H4 (cell line): ENCODE results near the gene SUPT7L. TPM values are rescaled to one million over a fixed set of nuclear protein-coding genes. Genes with fewer than 3 reads are reported as not detected.
A peak's percentile ranks its signal among the peaks of the same experiment; 100 is the strongest.
"Not testable (repeated sequence)": the region's sequence is repeated elsewhere in the genome, so short reads cannot be mapped to it uniquely, and the experiment has no call there.

Experiments used
- DNase-seq: peaks from one replicate; pipeline ENCODE4 v3.0.0-alpha.2; 2015; ENCODE audit warnings: low spot score
- total RNA-seq: library from RNA; depleted of rRNA; stranded (reverse); fragments of >200 nt; shearing (Covaris generic); gene quantifications from 2 replicates; pipeline ENCODE4 v1.2.3, GENCODE V29; 2014

Gene SUPT7L
- total RNA-seq, 1 experiment from 2014 or later = 11.8 TPM

DNA sequence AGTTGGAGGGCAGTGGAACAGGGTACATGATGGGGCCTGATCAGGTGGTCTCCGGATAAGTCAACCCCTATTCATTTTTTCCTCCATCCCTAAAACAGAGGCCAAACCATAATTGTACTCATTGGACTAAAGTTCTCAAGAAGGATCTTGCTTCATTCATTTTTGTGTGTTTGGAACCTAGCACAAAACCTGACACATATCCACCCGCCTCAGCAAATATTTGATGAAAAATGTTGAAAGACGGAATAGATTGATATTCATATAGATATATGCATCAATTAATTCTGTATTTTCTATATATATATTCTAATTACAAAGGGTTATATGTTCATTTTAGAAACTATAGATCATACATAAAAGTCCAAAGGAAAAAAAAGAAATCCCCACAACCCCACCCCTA, 22.2 kb upstream of the SUPT7L start:
- no peak for DNase-seq

DNA sequence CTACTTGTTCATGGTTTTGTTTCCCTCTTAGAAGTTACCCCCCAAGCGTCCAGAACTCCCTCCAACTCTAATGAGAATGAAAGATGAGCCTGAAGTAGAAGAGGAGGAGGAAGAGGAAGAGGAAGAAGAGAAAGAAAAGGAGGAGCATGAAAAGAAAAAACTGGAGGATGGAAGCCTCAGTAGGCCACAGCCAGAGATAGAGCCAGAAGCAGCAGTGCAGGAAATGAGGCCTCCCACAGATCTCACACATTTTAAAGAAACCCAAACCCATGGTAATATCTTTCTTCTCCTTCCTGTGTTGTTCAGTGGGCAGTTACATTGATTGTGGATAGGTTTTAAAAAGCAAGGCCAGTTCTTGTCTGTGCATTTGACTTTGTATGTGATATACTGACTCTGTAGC, 21.6 kb upstream of the SUPT7L start:
- not testable (repeated sequence) for DNase-seq

DNA sequence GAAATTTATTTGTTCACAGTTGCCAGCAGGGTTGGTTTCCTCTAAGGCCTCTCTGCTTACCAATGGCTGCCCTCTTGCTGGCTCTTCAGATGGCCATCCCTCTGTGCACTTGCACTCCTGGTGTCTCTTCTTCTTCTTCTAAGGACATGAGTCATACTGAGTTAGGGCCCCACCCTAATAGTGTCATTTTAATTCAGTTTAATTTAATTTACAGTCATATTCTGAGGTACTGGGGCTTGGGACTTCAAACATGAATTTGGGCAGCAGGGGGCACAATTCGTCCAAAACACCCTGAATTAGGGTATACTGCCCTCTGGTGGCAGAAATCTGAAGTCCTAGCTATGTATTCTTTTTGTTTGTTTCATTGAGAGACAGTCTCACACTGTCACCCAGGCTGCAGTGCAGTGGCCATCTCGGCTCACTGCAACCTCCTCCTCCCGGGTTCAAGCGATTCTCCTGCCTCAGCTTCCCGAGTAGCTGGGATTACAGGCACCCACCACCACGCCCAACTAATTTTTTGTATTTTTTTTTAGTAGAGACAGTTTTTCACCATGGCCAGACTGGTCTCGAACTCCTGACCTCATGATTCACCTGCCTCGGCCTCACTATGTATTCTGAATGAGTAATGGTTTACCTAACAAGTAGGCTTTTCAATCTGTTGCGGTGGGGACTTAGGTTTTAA, 20.1 kb upstream of the SUPT7L start:
- peak; percentile 72 for DNase-seq

DNA sequence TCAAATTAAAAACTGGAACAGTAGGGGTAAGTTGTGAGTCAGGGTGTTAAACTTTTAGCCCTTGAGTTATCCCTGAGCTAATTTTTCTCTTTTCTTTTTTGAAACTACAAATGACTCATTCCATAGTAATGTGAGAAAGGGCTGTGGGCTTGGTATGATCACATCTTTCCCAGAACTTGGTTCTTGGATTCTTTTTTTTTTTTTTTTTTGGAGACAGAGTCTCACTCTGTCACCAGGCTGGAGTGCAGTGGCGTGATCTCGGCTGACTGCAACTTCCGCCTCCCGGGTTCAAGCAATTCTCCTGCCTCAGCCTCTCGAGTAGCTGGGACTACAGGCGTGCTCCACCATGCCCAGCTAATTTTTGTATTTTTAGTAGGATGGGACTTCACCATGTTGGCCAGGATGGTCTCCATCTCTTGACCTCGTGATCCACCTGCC, 18.9 kb upstream of the SUPT7L start:
- DNase-seq = peak; percentile 64

DNA sequence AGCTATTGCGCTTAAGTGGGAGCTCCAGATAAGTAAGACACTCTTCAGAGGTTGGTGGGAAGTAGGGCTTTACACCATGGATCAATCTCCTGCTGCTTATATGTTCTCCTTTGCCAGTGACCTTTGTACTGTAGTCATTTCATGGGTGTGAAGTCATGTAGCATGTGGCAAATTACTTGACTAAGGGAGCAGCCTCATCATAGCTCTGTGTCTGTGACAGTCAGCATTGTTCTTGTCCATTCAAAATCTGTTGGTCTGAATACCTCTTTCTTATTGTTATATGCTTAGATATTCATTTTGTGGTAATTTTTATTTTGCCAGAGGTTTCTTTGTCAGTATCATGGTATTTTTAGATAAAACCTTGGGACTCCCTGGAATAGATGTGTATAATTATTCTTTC, 18.4 kb upstream of the SUPT7L start:
- DNase-seq = no peak

DNA sequence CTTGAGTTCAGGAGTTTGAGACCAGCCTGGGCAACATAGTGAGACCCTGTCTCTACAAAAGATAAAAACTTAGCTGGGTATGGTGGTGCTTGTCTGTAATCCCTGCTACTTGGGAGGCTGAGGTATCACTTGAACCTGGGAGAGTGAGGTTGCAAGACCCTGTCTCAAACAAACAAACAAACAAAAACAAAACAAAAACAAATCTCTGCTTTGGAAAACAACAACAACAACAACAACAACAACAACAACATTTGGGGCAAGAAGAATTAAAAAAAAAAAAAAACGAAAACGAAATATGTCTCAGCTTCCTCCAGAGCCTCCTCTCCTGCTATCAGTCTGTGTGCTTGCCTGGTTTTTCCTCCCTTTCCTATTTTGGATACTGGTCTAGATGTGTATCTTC, 17.2 kb upstream of the SUPT7L start:
- DNase-seq = no peak

DNA sequence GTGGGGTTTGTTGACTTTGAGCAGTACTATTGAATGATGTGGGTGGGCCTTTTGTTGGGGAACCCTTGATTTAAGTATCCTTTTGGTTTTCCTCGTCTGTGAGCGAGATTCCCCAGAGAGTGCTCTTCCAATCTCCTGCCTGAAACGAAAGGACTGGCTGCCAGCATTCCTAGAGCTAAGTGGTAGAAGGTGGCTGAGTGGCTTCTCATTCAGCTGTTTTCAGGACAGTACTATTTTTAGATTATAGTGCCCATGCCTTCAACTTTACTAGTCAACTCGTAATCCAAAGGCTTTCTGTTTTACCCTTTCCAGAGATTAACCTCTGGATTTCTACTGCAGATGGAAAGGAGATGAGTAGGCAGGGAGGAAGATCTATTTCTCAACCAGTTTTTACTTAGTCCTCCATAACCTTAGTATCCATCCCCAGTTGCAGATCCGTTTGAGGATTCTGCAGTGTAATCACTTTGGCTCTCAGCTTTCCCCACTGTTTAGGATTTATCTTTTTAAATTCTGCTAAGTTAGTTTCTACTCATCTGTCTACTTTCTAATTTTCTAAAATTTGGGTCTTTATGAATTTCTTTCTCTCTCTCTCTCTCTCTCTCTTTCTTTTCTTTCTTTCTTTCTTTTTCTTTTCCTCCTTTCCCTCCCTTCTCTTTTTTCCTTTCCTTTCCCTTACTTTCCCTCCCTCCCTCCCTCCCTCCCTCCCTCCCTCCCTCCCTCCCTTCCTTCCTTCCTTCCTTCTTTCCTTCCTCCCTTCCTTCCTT, 9.5 kb upstream of the SUPT7L start:
- DNase-seq = no peak

DNA sequence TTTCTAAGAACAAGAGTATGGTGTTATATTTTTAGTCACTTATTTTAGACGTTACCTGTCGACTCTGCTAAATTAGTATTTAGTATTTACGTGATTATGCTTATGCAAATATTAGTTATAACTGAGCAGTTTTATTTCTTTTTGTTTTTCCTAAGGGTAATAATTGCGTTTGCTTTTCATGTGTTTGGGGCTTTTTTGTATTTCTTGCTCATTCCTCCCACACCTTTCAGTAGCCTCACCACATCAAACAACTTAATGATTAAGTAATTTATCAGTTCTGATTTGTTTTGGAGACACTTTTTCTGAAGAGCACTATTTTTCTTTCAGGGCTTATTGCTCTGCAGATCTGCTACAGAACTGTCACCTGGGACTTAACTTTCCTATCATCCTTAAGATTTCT, 7.8 kb upstream of the SUPT7L start:
- no peak for DNase-seq

DNA sequence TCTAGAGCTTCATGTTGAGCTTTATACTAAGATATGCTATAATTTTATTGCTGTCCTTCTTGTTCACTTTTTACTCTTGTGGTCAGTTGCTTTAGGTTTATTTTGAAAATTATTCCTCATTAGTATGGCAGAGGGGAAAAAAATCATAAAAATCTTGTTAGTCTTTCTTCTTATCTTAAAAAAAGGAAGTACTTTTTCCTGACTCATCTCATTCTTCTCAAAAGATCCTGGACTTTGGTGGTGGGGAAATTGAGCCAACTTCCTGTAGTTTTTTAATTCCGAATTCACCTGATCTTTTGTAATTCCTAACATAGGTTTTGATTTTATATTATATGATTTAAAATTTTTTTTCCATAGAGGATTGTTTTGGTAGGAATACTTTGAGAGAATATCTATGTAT, 4.0 kb upstream of the SUPT7L start:
- no peak for DNase-seq

DNA sequence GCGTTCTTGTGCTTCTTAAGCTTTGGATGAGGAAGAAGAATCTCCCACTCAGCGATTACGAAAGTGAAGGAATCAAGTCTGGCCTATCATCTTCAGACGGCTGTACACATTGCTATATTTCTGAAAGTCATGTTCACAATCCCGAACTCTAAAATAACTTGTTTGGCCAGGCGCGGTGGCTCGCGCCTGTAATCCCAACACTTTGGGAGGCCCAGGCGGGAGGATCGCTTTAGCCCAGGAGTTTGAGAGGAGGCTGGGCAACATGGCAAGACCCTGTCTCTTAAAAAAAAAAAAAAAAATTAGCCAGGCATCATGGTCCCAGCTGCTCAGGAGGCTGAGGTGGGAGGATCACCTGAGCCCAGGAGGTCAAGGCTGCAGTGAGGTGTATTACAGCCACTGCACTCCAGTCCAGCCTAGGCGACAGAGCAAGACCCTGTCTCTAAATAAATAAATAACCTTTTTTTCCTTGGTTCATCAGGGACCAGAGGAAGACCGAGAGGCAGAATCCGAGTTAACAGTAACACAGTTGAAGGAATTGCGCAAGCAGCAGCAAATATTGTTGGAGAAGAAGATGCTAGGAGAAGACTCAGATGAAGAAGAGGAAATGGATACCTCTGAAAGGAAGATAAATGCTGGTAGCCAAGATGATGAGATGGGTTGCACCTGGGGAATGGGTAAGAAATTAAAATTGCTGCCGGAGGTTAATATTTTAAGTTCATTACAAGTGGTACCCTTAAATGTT, 1.4 kb upstream of the SUPT7L start:
- DNase-seq = no peak

DNA sequence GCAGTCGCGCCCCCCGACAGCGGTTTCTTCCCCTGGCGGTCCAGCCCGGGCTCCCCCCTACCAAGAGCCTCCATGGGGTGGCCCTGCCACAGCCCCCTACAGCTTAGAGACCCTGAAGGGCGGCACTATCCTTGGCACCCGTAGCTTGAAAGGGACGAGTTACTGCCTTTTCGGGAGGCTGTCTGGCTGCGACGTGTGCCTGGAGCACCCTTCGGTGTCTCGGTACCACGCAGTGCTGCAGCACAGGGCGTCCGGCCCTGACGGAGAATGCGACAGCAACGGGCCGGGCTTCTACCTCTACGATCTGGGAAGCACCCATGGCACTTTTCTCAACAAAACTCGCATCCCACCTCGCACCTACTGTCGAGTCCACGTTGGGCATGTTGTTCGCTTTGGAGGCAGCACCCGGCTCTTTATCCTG, 750 bp upstream of the SUPT7L start:
- DNase-seq = no peak

DNA sequence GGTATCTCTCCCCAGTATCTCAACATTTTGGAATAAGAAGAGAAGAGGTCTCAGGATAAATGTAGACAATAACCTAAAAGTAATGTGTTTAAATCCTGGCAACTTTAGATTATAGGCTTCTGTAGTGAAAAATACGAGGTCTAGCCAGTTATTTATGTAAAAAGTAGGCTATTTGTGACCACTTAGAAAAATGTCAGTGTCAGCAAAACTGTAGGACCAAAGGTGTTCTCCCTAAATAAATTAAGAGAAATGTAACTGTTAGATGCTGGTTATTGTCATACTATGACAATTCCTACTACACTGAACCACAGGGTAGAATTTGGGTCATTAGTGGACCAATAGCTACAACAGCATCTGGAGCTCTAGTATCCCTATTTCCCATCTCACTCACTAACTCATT, 2.0 kb downstream of the SUPT7L start:
- no peak for DNase-seq

DNA sequence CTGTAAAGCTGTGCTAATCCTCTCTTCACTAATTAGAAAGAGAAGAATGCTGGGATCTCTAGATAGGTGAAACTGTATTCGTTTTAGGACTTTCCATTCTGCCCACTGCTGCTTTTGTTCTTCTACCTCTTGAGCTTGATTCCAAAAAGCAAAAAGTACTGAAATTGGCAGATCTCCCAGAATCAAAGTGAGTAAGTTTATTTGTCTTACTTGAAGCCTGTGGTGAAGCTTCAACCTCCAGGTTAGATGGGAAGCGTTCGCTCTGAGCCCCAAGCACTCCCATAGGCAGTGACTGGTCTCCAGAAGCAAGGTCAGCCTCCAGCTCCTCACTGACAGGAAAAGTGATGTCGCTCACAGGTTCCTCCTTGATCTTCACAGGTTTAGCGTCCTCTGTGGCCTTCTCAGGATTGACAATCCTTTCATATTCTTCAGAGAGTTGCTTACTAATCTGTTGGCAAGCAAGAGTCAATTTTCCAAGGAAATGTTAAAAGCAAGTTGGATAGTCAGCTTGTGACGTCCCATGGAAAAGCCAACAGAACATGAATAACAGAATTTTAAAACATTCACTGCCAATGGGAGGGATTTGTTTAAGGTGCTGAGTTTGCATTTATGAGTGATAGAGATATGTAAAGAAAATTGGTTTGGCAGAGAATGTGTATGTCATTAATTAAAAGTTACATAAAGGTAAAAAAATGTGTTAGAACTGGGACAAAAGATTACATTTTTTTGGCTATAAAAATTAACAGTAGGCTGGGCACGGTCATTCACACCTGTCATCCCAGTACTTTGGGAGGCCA, 8.1 kb downstream of the SUPT7L start:
- peak; percentile 23 for DNase-seq

DNA sequence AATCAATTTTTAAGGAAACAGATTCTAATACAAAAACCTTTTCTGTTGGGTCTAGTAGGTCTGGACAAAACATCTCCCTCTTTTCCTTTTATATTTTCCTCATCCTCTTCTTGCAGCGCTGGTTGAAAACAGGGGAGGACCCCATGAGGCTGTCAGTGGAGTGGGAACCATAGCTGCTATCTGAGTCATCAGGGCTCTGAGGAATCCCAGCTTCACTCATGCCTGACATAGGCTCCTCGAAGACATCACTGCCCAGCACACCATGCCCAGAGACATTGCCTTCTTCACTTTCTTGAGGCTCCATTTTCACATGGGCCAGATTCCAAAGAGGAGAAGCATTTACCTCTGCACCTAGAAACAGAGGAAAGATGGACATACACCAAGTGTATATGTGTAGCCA, 10.0 kb downstream of the SUPT7L start:
- DNase-seq = no peak

DNA sequence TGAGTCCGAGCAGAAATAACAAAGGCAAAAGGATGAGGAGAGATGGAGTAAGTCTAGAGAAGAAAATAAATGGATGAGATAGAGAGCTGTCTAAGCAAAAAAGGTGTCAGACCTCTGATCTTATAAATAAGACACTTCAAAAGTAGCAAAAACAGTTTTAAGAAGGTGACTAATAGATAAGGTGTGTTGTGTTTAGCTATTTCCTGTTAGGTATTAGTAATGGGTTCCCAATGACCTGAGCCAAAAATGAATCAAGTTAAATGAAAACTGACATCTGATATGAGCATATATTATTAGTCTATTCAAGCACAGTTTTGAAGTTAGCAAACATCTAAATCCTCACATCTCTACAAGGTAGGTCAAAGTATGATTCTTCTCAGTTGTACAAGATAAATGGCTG, 10.6 kb downstream of the SUPT7L start:
- no peak for DNase-seq

DNA sequence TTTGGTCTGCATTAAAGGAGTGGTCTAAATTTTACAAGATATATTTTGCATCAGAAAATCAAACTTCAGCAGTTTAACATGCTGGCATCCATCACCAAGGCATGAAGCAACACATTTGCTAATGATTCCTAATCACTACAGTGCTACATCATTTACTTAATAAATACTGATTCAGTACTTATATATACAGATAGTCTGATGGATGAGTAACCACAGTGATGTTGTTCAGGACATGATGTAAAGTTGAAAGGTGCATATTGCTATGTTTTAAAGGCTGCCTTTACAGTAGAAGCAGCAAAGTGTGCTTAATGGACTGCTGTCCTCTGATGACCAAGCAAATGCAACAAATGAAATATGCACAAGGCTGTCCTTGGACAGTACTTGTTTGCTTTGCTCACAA, 11.1 kb downstream of the SUPT7L start:
- no peak for DNase-seq

DNA sequence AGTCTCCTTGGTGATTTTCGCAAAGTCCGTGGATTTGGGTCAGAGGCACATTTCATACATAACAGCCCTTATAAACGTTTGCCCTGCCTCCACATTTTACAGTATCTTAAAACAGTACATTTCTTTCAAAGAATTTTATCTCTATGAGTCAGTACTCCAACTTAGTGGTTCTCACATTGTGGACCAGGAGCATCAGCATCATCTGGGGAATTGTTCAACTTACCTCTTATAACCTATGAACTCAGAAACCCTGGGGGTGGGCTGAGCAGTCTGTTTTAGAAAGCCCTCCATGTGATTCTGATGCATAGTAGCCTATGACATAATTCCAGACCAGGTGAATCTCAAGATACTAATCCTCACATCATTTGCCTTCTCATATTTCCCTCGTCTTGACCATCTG, 12.4 kb downstream of the SUPT7L start:
- no peak for DNase-seq

DNA sequence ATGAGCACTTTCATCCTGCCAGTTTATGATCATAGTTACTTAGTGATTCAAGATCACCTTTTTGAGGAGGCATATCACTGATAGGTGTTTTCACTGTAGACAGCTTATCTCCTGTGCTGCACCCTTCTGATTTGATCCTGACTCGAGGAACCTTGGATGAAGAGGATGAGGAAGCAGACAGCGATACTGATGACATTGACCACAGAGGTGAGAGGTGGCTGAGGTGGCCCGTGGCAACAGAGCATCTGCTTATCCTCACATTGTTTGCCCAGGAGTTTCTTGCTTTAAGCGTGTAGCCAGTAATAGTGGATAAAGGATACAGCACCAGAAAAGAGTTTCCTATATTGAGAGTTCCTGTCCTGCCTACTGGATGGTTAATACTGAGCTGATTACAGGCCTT, 15.7 kb downstream of the SUPT7L start:
- no peak for DNase-seq

DNA sequence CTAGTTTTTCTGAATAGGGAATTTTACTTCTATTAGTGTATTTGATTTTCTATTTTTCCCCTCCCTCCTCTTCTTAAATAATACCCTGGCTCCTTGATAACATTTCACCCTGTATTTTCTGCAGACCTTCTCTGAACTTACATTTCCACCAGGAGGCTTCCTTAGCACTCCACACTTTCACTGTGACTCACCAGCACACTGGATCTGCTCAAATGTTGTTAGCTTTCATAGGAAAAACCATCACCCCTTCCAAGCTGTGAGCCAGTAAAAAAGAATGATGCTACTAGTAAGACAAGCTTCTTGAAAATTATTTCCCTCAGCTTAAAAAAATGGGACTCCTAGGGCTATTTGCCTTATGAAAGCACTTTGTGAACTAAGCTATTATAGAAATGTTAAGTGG, 16.1 kb downstream of the SUPT7L start:
- no peak for DNase-seq

DNA sequence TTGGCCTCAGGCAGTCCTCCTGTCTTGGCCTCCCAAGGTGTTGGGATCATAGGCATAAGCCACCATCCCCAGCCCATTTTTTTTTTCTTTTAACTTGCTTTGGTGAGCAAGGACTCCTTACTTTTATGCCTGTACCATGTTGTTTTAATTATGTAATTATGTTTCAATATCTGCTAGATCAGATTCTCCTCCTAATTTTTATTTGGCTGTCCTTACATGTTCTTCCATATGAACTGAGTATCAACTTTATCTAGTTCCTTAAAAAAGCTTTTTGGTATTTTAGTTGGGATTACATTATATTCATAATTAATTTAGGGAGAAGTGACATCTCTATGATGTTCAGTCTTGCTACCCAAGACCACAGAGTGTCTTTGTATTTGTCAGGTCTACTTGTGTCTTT, 18.2 kb downstream of the SUPT7L start:
- no peak for DNase-seq

DNA sequence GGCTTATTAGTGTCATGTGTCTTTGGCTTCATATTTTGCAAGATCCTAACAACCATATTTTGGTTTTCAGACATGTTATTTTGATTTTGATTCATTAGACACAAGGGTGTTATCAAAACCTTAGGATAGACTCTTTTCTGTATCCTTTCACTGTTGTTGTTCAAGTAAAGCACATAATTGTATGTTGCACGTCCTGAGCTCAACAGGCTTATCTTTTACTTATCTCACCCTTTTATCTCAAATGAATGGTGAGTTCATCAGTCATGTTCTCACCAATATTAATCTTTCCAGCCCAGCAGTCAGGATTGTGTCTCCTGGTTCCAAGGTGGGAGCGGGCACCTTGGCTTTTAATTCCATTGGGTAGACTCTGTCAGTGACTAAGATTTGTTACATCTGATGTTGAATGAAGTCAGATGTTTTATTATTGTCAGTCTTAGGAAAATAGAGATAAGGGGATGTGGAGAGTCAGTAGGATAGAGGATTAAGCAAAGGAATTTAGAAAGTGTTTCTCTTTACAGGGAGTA, 22.6 kb downstream of the SUPT7L start:
- no peak for DNase-seq

DNA sequence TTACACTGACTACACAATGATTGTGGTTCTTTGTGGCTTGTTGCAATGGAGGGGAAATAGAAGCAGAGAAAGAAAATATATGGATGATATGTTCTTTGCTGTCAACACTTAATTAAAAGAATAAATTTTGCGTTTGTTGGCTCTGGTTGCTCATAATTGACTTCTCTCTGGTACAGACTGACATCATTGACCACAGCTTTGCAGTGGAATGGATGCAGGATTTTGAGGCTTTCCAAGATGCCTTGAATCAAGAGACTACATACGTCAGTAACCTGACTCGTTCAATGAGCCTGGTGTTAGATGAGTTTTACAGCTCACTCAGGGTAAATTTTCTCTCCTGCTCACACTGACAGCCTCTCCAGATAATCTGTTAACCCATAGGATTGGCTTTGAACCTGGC, 24.7 kb downstream of the SUPT7L start:
- DNase-seq = no peak
